ENCODE data around the gene TRPC4. TPM values are rescaled to one million over a fixed set of nuclear protein-coding genes. Genes with fewer than 3 reads are reported as not detected.
A peak's percentile ranks its signal among the peaks of the same experiment; 100 is the strongest.

TRPC4 gene
- total RNA-seq, 1 experiment from 2014 or later, result not detected

DNA sequence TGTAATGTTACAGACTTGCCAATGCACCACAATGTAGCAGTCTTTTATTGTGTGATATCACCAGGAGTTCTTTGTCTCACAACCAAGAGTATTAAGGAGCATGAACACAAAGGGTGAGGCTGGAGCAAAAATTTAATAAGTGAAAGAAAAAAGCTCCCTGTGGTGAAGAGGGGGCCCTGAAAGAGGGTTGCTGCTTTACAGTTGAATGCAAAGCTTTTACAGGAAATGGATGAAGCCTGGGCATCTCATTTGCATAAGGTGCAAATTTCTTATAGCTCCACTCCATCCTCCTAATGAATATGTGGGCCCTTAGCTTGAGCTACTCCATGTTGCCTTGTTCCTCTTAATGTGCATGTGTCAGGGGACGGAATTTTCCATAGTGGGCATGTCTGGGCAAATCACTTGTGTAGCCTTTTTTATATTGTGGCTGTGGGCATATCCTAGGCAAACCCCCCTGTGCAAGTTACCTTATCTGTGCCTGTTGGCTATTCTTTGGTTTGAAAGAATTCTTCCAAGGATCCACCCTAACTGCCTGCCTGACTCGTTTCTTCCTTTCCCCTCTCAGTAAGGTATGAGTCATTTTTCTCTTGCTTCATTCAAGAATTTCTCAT is 45.3 kb upstream of the TRPC4 start:
- peaks cover 4% of the 10 kb centered on the region for H3K36me3 Mint-ChIP-seq (ENCODE audit: insufficient read depth, unreplicated experiment)
- no peak overlapping the region for H3K4me3 Mint-ChIP-seq (ENCODE audit: unreplicated experiment)
- no peaks in the 10 kb centered on the region for H3K27me3 Mint-ChIP-seq (ENCODE audit: insufficient read depth, unreplicated experiment)
- ChIA-PET POLR2A (no interaction called here), CTCF (interaction anchor here (1.0 kb wide), 1 partner anchor 131 kb away, joined by 3 read pairs; no protein-coding TSS in a partner anchor)
- TF ChIP-seq, protein P1, sequence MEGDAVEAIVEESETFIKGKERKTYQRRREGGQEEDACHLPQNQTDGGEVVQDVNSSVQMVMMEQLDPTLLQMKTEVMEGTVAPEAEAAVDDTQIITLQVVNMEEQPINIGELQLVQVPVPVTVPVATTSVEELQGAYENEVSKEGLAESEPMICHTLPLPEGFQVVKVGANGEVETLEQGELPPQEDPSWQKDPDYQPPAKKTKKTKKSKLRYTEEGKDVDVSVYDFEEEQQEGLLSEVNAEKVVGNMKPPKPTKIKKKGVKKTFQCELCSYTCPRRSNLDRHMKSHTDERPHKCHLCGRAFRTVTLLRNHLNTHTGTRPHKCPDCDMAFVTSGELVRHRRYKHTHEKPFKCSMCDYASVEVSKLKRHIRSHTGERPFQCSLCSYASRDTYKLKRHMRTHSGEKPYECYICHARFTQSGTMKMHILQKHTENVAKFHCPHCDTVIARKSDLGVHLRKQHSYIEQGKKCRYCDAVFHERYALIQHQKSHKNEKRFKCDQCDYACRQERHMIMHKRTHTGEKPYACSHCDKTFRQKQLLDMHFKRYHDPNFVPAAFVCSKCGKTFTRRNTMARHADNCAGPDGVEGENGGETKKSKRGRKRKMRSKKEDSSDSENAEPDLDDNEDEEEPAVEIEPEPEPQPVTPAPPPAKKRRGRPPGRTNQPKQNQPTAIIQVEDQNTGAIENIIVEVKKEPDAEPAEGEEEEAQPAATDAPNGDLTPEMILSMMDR (IDR thresholded peaks at IDR 0.05; ENCODE audit: unreplicated experiment), result no peak
- peaks cover 12% of the 10 kb centered on the region for H3K9me3 Mint-ChIP-seq (ENCODE audit: unreplicated experiment)
- peak overlapping the region; percentile 82 for H3K27ac Mint-ChIP-seq (ENCODE audit: low read depth, unreplicated experiment)
- no TSS peak for BruUV-seq (replicated peaks)
- H3K4me1 Mint-ChIP-seq (ENCODE audit: insufficient read depth, unreplicated experiment), result peaks cover 9% of the 10 kb centered on the region
- intact Hi-C loops (cut with micrococcal nuclease), result no loop called here
- DNase-seq (ENCODE audit: unreplicated experiment), result peak; percentile 32

- H3K4me3 Mint-ChIP-seq (ENCODE audit: unreplicated experiment), result no peak overlapping the region
- peaks cover 9% of the 10 kb centered on the region for H3K4me1 Mint-ChIP-seq (ENCODE audit: insufficient read depth, unreplicated experiment)
- DNase-seq (ENCODE audit: unreplicated experiment), result no peak
- BruUV-seq (replicated peaks), result no TSS peak
- H3K27me3 Mint-ChIP-seq (ENCODE audit: insufficient read depth, unreplicated experiment), result no peaks in the 10 kb centered on the region
- no peak overlapping the region for H3K27ac Mint-ChIP-seq (ENCODE audit: low read depth, unreplicated experiment)
- H3K36me3 Mint-ChIP-seq (ENCODE audit: insufficient read depth, unreplicated experiment), result no peaks in the 10 kb centered on the region
- TF ChIP-seq, protein P1 (IDR thresholded peaks at IDR 0.05; ENCODE audit: unreplicated experiment), result no peak
- intact Hi-C loops (cut with micrococcal nuclease), result no loop called here
- peaks cover 10% of the 10 kb centered on the region for H3K9me3 Mint-ChIP-seq (ENCODE audit: unreplicated experiment)
- ChIA-PET CTCF (interaction anchor here (0.6 kb wide), 1 partner anchor 122 kb away, joined by 3 read pairs; no protein-coding TSS in a partner anchor), POLR2A (no interaction called here)
These were observed 41.2 kb upstream of the TRPC4 start for GRCh38 chr13:37910790-37911189.

- TF ChIP-seq, protein P1 (IDR thresholded peaks at IDR 0.05; ENCODE audit: unreplicated experiment), result no peak
- no peaks in the 10 kb centered on the region for H3K4me1 Mint-ChIP-seq (ENCODE audit: insufficient read depth, unreplicated experiment)
- H3K4me3 Mint-ChIP-seq (ENCODE audit: unreplicated experiment), result no peak overlapping the region
- no peak overlapping the region for H3K27ac Mint-ChIP-seq (ENCODE audit: low read depth, unreplicated experiment)
- intact Hi-C loops (cut with micrococcal nuclease), result no loop called here
- H3K9me3 Mint-ChIP-seq (ENCODE audit: unreplicated experiment), result no peaks in the 10 kb centered on the region
- H3K36me3 Mint-ChIP-seq (ENCODE audit: insufficient read depth, unreplicated experiment), result no peaks in the 10 kb centered on the region
- POLR2A ChIA-PET, result no interaction called here
- H3K27me3 Mint-ChIP-seq (ENCODE audit: insufficient read depth, unreplicated experiment), result no peaks in the 10 kb centered on the region
- CTCF ChIA-PET, result interaction anchor here (0.6 kb wide), 1 partner anchor 488 kb away, joined by 3 read pairs; no protein-coding TSS in a partner anchor
- no peak for DNase-seq (ENCODE audit: unreplicated experiment)
- BruUV-seq (replicated peaks), result no TSS peak
These were observed 37.3 kb upstream of the TRPC4 start for GRCh38 chr13:37906880-37907279.

- Mint-ChIP-seq H3K27ac (ENCODE audit: low read depth, unreplicated experiment) (no peak overlapping the region), H3K9me3 (ENCODE audit: unreplicated experiment) (no peaks in the 10 kb centered on the region), H3K27me3 (ENCODE audit: insufficient read depth, unreplicated experiment) (no peaks in the 10 kb centered on the region), H3K4me3 (ENCODE audit: unreplicated experiment) (no peak overlapping the region), H3K4me1 (ENCODE audit: insufficient read depth, unreplicated experiment) (no peaks in the 10 kb centered on the region), H3K36me3 (ENCODE audit: insufficient read depth, unreplicated experiment) (no peaks in the 10 kb centered on the region)
- intact Hi-C loops (cut with micrococcal nuclease), result no loop called here
- TF ChIP-seq, protein P1 (IDR thresholded peaks at IDR 0.05; ENCODE audit: unreplicated experiment), result no peak
- DNase-seq (ENCODE audit: unreplicated experiment), result no peak
- ChIA-PET POLR2A (no interaction called here), CTCF (no interaction called here)
- no TSS peak for BruUV-seq (replicated peaks)
These were observed 36.2 kb upstream of the TRPC4 start for GRCh38 chr13:37905736-37906135.
